GOT3 (cell line): Measurements from ENCODE around the gene CEBPZOS.
"Not testable (repeated sequence)": the region's sequence is repeated elsewhere in the genome, so short reads cannot be mapped to it uniquely, and the experiment has no call there.

ENCODE experiments used
- DNase-seq: peaks from one replicate; lab custom pipeline; 2025; ENCODE audit warnings: mixed read lengths; lab: John Stamatoyannopoulos, UW

Gene CEBPZOS

DNA sequence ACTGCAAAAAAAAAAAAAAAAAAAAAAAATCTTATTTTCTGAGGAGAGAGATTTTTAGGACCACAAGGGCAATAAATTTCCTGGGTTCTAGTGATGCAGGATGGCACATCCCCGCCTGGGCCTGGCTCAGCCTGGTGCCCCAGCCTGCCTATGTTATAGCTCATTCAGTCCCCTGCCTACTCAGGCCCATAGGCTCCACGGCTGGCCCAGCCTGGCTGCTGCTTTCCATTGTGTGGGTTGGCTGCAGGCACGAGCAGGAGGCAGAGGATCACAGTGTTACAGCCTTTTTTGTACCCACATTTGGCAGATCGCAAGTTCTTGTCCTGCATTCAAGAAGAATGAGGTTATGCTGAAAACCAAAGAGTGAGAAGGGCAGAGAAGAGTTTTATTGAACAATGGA, 5.0 kb upstream of the CEBPZOS start:
- DNase-seq: no peak

DNA sequence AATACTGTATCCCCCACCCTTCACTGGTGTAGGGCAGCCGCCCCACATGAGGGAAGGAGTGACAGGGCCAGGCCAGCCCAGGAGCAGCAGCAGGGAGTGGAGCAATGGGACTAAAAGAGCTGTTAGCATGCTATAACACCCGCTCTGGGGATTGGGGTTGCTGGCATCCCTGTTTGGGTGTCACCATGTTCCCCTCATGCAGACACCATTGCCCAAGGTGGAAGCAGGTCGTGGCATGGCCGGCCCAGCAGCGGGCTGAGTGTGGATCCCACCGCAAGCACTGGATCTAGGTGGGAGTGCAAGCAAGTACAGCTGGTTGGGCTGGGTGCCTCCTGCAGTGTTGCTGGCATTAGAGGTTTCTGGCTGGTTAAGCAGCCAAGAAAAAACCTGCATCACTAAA, 4.5 kb upstream of the CEBPZOS start:
- DNase-seq: no peak

DNA sequence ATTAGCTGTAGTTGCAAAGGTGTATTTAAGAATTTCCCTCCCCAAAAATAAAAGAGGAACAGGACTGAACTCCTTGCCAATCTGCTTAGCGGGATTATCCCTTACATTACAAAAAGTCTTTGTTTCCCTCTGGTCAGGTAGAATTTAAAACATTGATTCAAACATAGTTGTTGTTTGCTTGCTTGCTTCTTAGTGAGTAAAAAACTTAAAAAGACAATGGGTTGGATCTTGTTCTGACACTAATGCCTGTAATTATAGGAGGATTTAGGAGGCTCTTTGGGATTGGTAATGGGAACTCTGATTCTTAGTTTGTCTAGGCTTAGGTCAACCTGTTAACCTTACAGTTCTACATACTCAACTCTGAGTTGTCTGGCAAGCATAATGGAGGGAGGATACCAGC, 3.7 kb upstream of the CEBPZOS start:
- no peak for DNase-seq

DNA sequence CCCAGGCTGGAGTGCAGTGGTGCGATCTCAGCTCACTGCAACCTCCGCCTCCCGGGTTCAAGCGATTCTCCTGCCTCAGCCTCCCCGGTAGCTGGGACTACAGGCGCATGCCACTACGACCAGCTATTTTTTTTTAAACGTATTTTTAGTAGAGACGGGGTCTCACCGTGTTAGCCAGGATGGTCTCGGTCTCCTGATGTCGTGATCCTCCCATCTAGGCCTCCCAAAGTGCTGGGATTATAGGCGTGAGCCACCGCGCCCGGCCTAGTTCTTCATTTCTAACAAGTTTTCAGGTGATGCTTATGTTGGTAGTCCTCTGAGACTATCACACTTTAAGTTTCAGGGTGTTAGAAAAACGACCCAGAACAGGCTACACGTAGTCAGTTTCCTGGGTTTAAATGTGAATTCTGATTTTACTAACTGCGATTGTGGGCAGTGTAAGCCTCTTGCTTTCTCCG, 405 bp upstream of the CEBPZOS start:
- not testable (repeated sequence) for DNase-seq

DNA sequence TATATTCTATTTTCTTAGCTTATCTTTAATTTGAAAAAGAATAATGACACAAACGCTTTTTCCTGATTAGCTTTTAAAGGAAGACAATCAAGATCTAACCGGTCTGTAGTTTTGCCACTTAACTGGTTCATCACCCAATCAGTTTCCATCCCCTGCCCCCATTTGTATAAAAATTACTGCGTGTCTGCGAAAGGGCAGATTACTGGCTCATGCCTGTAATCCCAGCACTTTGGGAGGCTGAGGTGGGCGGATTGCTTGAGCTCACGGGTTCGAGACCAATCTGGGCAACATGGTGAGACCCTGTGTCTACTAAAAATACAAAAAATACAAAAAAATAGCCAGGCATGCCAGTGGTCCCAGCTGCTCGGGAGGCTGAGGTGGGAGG, 2.4 kb downstream of the CEBPZOS start:
- no peak for DNase-seq

DNA sequence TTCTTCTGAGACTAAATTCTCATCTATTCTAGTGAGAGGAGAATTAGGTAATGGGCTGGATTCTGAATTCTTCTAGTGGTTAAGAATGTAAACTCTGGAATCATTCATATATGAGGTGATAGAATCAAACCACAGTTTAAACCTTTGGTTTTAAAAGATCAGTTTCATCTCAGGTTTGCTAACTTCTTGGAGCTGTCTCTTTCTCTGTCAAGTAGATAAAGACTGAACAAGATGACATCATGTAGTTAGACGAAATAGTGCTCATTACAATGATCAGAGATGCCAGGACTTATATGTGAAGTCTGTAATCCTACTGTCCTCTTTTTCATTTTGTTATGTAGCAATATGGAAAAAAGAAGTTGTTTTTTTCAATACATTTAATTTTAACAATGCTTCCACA, 4.9 kb downstream of the CEBPZOS start:
- no peak for DNase-seq

DNA sequence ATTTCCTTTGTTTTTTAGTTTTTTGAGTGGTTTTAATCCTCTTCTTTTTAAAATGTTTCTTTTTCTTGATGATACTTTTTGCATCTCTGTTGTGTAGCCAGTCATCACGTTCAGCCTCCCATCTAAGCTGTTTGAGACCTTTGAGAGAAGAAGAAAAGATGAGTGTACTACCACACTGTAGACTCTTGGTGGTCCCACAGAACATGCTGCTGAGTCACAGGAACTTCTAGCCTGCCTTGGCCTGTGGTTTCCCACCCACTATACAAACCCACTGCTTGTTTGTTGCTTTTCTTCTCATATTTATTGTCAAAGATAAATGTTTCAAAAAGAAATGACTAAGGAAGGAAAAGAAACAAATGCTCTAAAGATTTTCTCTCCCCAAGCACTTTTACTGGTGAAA, 5.5 kb downstream of the CEBPZOS start:
- no peak for DNase-seq

DNA sequence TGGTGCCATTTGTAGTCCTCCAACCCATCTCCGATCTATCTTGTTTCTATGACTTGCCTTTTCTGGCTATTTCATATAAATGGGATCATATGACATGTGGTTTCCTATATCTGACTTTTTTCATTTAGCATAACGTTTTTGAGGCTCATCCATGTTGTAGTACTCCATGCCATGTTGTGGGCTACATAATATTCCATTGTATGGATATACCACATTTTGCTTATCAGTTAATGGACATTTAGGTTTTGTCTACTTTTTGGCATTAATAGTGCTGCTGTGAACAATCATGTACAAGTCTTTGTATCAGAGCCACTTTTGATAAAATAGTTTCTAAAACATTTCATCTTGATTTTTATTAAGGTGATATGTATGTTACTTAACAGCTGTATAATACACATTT, 7.4 kb downstream of the CEBPZOS start:
- DNase-seq: no peak

DNA sequence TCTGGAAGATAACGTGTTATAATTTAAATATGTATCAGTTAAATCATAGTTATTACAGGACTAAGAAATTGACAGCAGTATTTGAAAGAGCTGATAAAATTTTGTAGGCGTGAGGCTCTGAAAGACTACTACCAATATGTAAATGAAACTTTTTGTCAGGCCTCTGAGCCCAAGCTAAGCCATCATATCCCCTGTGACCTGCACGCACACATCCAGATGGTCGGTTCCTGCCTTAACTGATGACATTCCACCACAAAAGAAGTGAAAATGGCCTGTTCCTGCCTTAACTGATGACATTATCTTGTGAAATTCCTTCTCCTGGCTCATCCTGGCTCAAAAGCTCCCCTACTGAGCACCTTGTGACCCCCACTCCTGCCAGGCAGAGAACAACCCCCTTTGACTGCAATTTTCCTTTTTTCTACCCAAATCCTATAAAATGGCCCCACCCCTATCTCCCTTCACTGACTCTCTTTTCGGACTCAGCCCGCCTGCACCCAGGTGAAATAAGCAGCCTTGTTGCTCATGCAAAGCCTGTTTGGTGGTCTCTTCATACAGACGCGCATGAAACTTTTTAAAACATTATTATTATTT, 8.9 kb downstream of the CEBPZOS start:
- not testable (repeated sequence) for DNase-seq

DNA sequence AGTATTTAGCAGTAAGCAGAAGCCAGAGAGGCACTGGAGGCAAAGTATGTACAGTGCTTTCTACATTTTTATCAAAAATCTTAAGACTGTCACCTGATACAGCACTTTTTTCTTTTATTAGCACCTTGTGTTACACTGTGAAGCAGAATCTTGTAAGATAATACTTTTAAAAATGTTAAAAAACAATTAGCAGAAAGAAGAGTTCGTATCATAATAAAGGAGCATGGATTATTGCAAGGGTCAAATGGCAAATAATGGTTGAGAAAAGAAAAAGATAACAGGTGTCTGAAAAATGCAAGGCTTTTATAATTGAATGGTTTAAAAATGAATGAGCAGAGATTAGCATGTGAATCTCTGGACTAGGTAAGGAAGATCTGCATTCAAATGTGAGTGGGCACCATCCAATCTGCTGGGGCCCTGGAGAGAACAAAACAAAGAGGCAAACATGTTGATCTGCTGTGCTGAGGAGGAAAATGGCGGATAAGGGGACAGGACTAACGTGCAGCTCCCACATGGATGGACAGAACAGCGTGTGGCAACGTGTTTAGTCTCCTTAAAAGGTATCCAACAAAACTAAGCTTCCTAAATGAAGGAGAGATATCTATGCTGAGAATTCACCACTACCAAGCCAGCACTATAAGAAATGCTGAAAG, 9.5 kb downstream of the CEBPZOS start:
- DNase-seq: no peak

DNA sequence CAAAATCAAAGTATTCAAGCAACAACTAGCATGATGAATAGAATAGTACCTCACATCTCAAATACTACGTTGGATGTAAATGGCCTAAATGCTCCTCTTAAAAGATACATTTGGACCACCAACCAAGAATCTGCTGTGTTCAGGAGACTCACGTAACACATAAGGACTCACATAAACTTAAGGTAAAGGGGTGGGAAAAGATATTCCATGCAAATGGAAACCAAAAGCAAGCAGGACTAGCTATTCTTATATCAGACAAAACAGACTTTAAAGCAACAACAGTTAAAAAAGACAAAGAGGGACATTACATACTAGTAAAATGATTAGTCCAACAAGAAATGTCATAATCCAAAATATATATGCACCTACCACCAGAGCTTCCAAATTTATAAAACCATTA, 10.5 kb downstream of the CEBPZOS start:
- not testable (repeated sequence) for DNase-seq

DNA sequence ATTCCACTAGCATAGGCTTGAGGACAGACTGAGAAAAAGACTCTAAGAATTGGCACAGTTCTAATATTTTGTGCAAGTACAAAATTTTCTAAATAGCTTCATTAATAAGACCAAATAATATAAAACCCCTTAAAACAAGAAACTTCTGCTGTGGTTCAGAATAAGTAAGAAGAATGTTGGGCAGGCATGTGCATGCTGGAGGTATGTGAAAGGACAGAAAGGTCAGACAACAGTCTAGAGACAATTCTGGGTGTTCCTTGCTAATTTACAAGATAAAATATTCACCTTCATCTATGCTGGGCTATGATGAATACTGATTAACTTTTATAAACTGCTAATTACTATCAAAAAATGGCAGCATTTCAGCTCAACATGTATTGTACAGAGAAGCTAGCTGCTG, 14.9 kb downstream of the CEBPZOS start:
- DNase-seq: no peak

DNA sequence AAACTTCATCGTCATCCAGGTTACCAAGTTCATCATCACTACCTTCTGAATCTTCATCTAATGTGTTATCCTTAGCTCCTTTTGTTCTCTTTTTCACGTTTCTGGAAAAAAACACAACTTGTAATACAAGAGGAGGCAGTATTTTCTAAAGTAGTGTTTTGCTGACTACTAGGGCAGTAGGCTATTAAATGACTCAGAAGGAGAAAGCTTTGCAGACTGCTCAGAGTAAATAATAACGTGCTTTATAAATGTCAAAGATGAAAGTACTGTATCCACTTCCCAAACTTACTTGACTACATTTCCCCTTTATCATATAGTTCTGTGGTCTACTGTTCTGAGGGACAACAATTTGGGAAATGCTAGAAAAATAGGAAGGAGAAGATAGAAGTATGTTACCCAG, 15.6 kb downstream of the CEBPZOS start:
- no peak for DNase-seq

DNA sequence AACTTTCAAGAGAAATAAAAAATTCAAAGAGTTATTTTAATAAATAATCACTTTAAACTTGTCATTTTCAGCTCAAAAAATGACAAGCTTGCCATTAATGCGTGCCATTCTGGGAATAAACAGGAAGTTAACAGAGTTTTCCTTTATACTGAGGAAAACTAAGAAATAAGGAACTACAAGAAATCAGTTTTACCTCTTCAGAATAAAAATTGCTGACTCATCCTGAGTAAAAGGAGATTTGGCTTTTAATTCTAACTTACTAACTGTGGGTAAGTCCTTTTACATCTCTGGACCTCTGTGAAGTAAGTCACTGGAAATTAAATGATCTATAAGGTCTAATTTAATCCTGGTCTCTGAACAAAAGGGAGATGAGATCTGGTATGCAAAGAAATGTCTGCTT, 19.0 kb downstream of the CEBPZOS start:
- DNase-seq: no peak

DNA sequence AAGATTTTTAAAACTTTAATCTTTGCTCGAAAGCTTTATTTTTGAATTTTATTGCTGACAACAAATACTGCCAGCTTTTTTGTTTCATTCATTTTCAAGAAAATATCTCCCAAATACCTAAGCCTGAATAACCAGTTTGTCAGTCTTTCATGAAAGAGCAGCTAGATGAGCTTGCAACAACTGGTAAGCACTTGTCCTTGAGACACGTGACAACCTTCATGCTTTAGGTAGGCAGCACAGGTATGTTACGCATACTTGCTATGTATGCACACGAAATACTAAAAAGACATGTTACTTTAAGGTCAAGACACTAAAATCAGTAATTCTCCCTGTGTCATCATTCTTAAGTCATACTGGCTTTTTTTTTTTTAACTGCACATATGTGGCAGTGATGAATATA, 22.8 kb downstream of the CEBPZOS start:
- DNase-seq: no peak

DNA sequence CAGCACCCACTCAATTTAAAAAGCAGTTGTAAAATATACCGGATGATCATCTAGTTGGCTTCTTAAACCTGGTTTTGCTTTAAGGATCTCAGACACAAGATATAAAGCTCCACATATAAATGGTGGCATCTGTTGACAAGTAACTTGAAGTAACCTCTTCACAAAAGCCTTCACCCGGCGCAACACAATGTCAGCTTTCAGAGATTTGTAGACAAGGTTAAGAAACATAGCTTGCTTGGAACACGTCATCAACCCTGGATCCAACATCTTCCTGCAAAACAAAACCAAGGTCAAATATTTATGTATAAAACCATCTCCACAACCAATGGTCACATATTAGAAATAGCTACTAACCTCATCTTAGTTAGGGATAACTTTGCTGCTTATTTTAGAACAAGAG, 26.8 kb downstream of the CEBPZOS start:
- DNase-seq: no peak

DNA sequence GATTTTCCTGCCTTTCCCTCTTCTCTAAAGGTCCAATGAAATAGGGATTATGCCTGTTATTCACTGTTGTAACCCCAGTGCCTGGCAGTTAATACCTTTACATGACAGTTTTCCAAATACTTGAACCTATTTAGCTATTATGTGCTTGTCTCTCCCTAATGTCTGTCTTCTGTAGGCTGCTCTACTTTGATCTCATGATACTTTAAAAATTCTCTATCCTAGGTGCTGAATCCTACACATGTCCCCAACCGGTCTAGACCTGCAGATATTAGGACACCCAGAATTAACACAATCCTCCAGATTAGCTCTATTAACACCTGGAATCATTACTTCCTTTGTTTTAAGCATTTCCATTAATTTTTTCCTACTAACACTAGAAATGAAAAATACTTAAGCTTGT, 27.8 kb downstream of the CEBPZOS start:
- DNase-seq: no peak

DNA sequence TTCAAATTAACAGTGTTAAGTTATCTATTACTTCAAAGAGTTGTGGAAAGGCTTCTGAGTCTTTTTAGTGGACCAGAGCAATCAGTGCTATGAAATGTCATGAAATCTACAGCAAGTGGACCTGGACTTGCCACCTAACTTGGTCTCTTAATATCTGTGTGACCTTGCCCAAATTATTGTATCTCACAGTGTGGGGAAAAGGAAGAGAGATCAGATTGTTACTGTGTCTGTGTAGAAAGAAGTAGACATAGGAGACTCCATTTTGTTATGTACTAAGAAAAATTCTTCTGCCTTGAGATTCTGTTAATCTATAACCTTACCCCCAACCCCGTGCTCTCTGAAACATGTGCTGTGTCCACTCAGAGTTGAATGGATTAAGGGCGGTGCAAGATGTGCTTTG, 28.8 kb downstream of the CEBPZOS start:
- not testable (repeated sequence) for DNase-seq

DNA sequence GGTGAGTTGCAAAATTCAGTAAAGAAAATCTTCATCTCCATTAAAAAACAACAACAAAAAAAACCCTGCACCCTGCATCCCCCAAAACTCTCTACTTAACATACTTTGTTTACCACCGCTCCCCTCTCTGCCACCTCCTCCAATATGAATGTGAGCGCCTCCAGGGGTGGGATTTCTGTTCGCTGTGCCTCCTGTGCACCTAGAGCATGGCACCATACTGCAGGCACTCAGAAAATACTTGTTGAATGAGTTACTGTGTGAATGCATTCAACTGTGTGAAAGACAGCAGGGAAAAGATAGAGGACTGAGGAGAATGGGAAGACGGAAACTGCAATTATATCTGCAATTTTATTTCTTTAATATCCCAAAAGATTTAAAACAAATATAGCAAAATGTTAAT, 30.6 kb downstream of the CEBPZOS start:
- no peak for DNase-seq

DNA sequence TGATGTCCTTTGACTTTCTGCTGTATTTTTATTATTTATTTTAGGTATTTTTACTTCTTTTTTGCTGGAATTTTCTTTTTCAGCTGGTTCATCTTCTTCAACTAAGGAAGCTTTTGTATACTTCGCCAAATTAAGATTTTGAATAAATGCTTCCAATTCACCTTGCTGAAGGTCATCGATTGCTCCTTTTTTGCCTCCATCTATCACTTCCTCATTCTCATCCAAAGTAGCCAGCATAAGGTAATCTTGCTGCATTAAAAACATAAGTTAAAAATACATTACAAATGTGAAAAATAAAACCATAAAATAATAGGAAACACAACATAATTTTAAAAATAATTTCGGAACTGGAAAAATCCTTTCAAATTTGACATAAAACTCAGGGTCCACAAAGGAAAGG, 32.5 kb downstream of the CEBPZOS start:
- DNase-seq: no peak

DNA sequence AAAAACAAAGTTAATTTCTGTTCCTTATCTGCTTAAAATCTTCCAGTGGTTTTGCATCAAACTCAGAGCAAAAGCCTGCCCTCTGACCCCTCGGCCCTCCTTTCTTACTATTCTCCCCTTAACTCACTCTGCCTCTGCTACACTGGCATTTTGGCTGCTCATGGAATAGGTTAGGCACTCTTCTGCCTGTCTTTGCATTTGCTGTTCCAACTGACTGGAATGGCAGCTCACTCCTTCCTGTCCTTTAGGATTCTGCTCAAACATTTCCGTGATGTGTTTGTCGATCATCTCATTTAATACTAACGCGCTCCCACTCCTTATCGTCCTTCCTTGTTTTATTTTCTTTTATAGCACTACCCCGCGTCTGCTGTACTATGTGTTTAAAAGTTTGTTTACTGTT, 34.3 kb downstream of the CEBPZOS start:
- no peak for DNase-seq

DNA sequence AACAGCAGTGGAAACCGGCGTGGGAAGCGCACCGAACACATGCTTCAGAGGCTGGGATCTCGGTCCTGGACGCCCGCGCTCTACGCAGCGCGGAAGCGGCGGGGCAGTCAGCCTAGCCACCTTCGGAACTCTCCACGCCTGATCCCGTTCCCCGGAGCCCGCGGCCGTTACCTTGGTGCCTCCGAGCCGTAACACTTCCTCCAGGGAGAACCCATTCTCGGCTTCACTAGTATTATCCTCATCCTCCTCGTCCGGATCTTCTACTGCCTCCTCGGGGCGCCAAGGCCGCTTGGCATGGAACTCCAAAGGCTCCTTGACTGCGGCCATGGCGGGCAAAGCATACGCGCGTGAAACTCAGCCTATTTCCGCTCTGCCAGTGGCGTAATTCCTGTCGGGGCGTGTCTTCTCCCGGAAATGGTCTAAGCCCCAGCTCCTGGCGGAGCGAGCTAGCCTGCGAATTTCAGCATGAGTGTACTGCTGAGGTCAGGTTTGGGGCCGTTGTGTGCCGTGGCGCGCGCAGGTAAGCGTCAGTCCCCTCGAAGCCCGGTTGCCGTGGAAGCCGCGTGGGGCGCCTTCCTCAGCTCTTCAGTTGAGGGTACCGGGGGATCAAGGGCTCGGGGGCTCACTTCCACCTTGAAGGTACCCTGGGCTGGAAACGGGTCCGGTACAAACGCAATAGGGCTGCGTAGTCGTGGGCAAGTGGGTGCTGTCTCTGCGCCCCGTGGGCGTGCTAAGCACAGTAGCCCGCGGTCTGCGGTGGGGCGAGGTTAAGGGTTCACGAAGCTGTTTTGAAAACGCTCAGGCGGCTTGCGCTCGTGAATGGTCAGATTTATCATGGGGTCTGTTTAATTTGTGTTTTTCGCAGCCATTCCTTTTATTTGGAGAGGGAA, 35.2 kb downstream of the CEBPZOS start, which contains the start of the genes CEBPZ and NDUFAF7:
TSS of gene CEBPZ (minus strand) at position 356 of the 890 bp plus-strand sequence. CDS start at position 327, 29 bp downstream.
TSS of gene NDUFAF7 (plus strand) at position 418 of the 890 bp plus-strand sequence. CDS start at position 466, 48 bp downstream.
- DNase-seq: peak; percentile 48
